ENCODE data around the gene FAM117A. TPM values are rescaled to one million over a fixed set of nuclear protein-coding genes. Genes with fewer than 3 reads are reported as not detected.
A peak's percentile ranks its signal among the peaks of the same experiment; 100 is the strongest.

The FAM117A gene
- total RNA-seq, 4 donors from 2014 or later, result 8.6 to 14.6 (median 10.7) TPM

- in situ Hi-C loops (cut with MboI; ENCODE audit: low pct_ligation_motif_present in 1 of 4, low pct_unique_long_range_greater_than_20kb in 1 of 4, low sequenced_read_pairs in 3 of 4), result no loop called here
- 94 to 100% methylated on average over 3 to 4 of the region's 4 CpGs for WGBS, 2 donors (ENCODE audit: low coverage in 1 of 2)
- no peak for DNase-seq
- Histone ChIP-seq H3K4me3 (no peak overlapping the region), H3K9me3 (no peaks in the 10 kb centered on the region), H3K4me1 (peaks cover 0 to 34% (median 4%) of the 10 kb centered on the region in 4 donors), H3K27ac (peak overlapping the region; percentile 75 to 88 (median 81)), H3K27me3 (no peaks in the 10 kb centered on the region), H3K36me3 (no peaks in the 10 kb centered on the region)
- TF ChIP-seq CTCF (IDR thresholded peaks at IDR 0.05) (no peak), EP300 (IDR thresholded peaks at IDR 0.05; ENCODE audit: low read depth) (no peak), POLR2AphosphoS5 (IDR thresholded peaks at IDR 0.05) (no peak), POLR2A (IDR thresholded peaks at IDR 0.05) (no peak)
- intact Hi-C loops (cut with DNase I; ENCODE audit: low total_unique reads), result no loop called here
Observed at GRCh38 chr17:49688848-49689247, 75.1 kb downstream of the FAM117A start.

GRCh38 chr17:49687878-49688491 is 75.9 kb downstream of the FAM117A start:
- in situ Hi-C loops (cut with MboI; ENCODE audit: low pct_ligation_motif_present in 1 of 4, low pct_unique_long_range_greater_than_20kb in 1 of 4, low sequenced_read_pairs in 3 of 4) (no loop called here), intact Hi-C loops (cut with DNase I; ENCODE audit: low total_unique reads) (no loop called here)
- peak; percentile 37 to 70 (median 45) for TF ChIP-seq POLR2AphosphoS5 (IDR thresholded peaks at IDR 0.05)
- TF ChIP-seq EP300 (IDR thresholded peaks at IDR 0.05; ENCODE audit: low read depth), result peak; percentile 29
- TF ChIP-seq CTCF (IDR thresholded peaks at IDR 0.05), result no peak
- TF ChIP-seq POLR2A (IDR thresholded peaks at IDR 0.05), result peak; percentile 26
- H3K4me3 ChIP-seq, result no peak overlapping the region
- H3K27ac ChIP-seq, result peak overlapping the region; percentile 75 to 88 (median 81)
- no peaks in the 10 kb centered on the region for H3K36me3 ChIP-seq
- H3K4me1 ChIP-seq, result peaks cover 0 to 34% (median 4%) of the 10 kb centered on the region in 4 donors
- no peak for DNase-seq
- WGBS, 2 donors (ENCODE audit: low coverage in 1 of 2), result 53 to 73% methylated on average over 5 to 10 of the region's 10 CpGs
- H3K9me3 ChIP-seq, result no peaks in the 10 kb centered on the region
- H3K27me3 ChIP-seq, result no peaks in the 10 kb centered on the region

GRCh38 chr17:49681106-49681979 is 82.6 kb downstream of the FAM117A start:
- in situ Hi-C loops (cut with MboI; ENCODE audit: low pct_ligation_motif_present in 1 of 4, low pct_unique_long_range_greater_than_20kb in 1 of 4, low sequenced_read_pairs in 3 of 4), result no loop called here
- H3K36me3 ChIP-seq, result no peaks in the 10 kb centered on the region
- intact Hi-C loops (cut with DNase I; ENCODE audit: low total_unique reads), result no loop called here
- no peaks in the 10 kb centered on the region for H3K9me3 ChIP-seq
- TF ChIP-seq POLR2A (IDR thresholded peaks at IDR 0.05) (no peak), CTCF (IDR thresholded peaks at IDR 0.05) (no peak), EP300 (IDR thresholded peaks at IDR 0.05; ENCODE audit: low read depth) (no peak), POLR2AphosphoS5 (IDR thresholded peaks at IDR 0.05) (no peak)
- no peak overlapping the region for H3K27ac ChIP-seq
- no peak overlapping the region for H3K4me3 ChIP-seq
- WGBS, 2 donors (ENCODE audit: low coverage in 1 of 2), result 69 to 76% methylated on average over 4 to 9 of the region's 9 CpGs
- no peaks in the 10 kb centered on the region for H3K27me3 ChIP-seq
- no peak for DNase-seq
- H3K4me1 ChIP-seq, result peaks cover 0 to 15% (median 8%) of the 10 kb centered on the region in 4 donors

GRCh38 chr17:49680314-49680713 is 83.6 kb downstream of the FAM117A start:
- H3K4me3 ChIP-seq, result no peak overlapping the region
- WGBS, 2 donors (ENCODE audit: low coverage in 1 of 2), result 70 to 75% methylated on average over 6 of the region's 6 CpGs
- no peaks in the 10 kb centered on the region for H3K36me3 ChIP-seq
- H3K9me3 ChIP-seq, result no peaks in the 10 kb centered on the region
- no peaks in the 10 kb centered on the region for H3K27me3 ChIP-seq
- in situ Hi-C loops (cut with MboI; ENCODE audit: low pct_ligation_motif_present in 1 of 4, low pct_unique_long_range_greater_than_20kb in 1 of 4, low sequenced_read_pairs in 3 of 4) (no loop called here), intact Hi-C loops (cut with DNase I; ENCODE audit: low total_unique reads) (no loop called here)
- H3K4me1 ChIP-seq, result peaks cover 10 to 25% (median 18%) of the 10 kb centered on the region in 4 donors
- no peak overlapping the region for H3K27ac ChIP-seq
- TF ChIP-seq POLR2AphosphoS5 (IDR thresholded peaks at IDR 0.05) (no peak), CTCF (IDR thresholded peaks at IDR 0.05) (no peak), EP300 (IDR thresholded peaks at IDR 0.05; ENCODE audit: low read depth) (no peak), POLR2A (IDR thresholded peaks at IDR 0.05) (no peak)
- DNase-seq, result no peak
